Left colon (tissue), 2 donors: ENCODE results near the gene DDR1. TPM values are rescaled to one million over a fixed set of nuclear protein-coding genes. Genes with fewer than 3 reads are reported as not detected.

Experiments
- ATAC-seq: fragments of 200-7000 bp; cut with Tn5 transposase; one replicate; pipeline ENCODE4 v1.9.1; 2020; ENCODE audit warnings: mild to moderate bottlenecking, moderate library complexity
- DNase-seq, 2 donors: peaks; one replicate each; pipeline ENCODE4 v3.0.0-alpha.2; 2020
- intact Hi-C, 2 donors: fragments of 100-400 bp; cut with DNase I in 1 of 2; cut with micrococcal nuclease in 1 of 2; formaldehyde crosslinking; loops; one replicate each; pipeline versions ENCODE4 v1.11.2 to v1.14.0; 2022; cut with DNase I, micrococcal nuclease
- total RNA-seq, 2 donors: library from RNA; stranded (reverse); fragmentation: NEBNext Ultra II Directional; extraction: Animal tissue kit (Norgen Biotek cat#: 25700); gene quantifications; one replicate each; pipeline ENCODE4 v1.2.1, GENCODE V29; 2021
- donor health status: DM: no; HTN: no; CAD: no.
- donor health status: DM: yes; HTN: yes; CAD: no.

The DDR1 gene
- total RNA-seq, 2 donors from 2014 or later: 297 to 333 TPM

- no peak for DNase-seq
- intact Hi-C loops: no loop called here
- no peak for ATAC-seq
Measured at GRCh38 chr6:30928677-30929076, 44.4 kb downstream of the DDR1 start.

DNA sequence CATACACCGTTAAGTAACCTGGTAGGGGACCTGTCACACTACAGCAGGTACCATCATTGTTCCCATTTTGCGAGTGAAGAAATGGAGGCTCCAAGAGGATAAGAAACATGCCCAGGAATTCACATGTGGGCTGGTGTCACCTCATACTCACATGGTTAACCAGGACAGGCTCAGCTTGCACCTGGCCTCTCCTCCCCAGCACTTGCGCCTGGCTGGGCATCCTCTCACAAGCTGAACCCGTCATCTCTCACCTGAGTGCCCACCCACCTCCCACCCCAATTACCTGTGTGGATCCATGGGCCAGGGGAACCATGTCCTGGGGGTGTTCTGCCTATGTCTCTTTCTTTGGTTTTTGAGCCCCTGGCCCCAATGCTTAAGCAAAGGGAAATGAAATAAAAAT lies 46.2 kb downstream of the DDR1 start:
- DNase-seq (no peak), ATAC-seq (no peak)
- intact Hi-C loops: no loop called here

DNA sequence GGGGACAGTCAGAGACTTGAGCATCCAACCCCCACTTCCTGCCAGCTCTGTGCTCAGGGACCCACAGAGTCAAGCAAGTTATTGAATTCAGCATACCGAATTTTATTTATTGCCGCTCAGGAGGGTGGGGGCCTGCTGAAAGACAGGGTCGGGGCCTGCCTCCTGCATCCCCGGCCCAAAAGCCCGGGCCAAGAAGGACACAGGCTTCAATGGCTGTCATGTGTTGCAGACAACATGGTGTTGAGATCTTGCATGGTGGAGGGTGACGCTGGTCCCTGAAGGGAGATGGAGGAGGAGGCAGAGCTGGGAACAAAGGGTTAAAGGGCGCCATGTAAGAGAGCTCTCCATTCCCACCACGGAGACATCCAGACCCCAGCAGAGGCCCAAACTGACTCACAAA lies 47.0 kb downstream of the DDR1 start:
- intact Hi-C loops: no loop called here
- no peak for ATAC-seq
- no peak for DNase-seq

GRCh38 chr6:30931969-30932645 lies 47.8 kb downstream of the DDR1 start, which contains the start of gene SFTA2:
TSS of gene SFTA2 (minus strand) at chr6:30932170. CDS start at chr6:30932096, 74 bp downstream.
- DNase-seq (no peak), ATAC-seq (no peak)
- intact Hi-C loops: no loop called here

DNA sequence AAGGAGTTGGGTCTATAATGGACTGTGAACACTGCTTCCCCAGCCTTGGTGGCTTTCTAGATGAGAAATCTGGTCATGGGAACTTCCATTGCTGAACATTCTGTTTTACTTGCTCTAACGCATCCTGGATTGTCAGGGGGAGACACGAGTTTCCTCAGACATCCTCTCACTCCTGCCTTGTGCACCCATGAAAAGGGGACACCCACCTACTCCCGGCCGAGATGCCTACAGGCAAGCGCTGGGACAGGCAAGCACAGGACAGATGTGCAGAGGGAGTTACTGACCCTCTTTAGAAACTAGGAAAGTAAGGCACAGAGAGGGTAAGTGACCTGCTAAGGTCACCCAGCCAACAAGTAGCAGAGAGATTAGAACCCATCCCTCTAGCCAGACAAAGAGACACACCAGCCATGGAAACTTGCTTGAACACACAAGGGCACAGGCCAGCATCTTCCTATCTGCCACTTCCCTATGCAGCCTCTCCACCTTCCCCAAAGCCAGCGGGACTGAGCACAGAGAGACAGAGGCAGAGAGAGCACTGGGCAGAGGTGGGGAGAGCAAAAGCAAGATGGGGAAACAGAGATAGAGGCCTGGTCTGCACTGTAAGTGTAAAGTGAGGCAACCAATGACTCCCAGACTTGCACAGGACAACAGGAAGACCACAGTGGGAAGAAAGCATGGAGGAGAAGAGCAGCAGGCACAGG lies 48.5 kb downstream of the DDR1 start:
- DNase-seq: no peak
- intact Hi-C loops: no loop called here

GRCh38 chr6:30935018-30935417 lies 50.7 kb downstream of the DDR1 start:
- intact Hi-C loops: no loop called here
- ATAC-seq (no peak), DNase-seq (no peak)

More for the DNA sequence above, 48.5 kb downstream of the DDR1 start:
- no peak for ATAC-seq

- ATAC-seq: no peak
- DNase-seq: no peak
- intact Hi-C loops: no loop called here
Measured at GRCh38 chr6:30937265-30937664, 52.9 kb downstream of the DDR1 start.

DNA sequence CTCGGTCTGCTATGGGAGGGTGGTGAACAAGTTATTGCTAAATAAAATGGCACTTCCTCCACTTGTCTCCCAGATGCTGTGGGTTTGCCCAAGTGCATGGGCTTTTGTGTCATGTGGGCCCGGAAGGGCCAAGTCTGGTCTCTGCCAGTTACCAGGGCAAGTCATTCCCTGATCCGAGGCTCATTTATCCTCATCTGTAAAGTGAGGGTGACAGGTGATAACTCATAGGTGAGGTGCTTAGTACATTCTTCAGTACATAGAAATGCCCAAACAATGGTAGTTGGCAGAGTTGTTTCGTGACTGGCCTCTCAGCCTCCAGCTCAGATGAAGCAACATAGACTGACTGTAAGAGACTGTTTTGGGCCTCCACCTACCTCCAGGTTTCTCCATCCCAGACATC lies 54.4 kb downstream of the DDR1 start:
- ATAC-seq: no peak
- no peak for DNase-seq

DNA sequence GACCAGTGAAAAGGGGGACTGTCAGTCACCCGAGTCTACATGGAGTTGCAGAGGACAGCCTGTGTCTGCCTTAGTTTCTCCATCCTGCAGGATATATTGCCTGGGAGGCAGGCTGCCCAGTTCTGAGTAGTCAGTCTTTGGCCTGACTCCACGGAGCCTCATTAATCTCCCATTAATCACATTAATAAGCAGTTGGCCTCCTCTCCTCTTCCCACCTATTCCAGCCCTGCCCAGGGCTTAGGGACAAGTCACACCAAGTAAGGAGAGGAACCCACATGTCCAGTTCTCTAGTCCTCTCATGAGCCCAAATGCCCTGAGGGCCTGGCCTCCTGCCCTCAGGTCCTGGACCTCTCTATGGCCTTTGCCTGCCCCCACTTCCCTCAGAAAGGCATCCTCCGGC lies 55.2 kb downstream of the DDR1 start:
- DNase-seq: no peak
- intact Hi-C loops: no loop called here
- no peak for ATAC-seq

More for the DNA sequence above, 54.4 kb downstream of the DDR1 start:
- intact Hi-C loops: no loop called here

DNA sequence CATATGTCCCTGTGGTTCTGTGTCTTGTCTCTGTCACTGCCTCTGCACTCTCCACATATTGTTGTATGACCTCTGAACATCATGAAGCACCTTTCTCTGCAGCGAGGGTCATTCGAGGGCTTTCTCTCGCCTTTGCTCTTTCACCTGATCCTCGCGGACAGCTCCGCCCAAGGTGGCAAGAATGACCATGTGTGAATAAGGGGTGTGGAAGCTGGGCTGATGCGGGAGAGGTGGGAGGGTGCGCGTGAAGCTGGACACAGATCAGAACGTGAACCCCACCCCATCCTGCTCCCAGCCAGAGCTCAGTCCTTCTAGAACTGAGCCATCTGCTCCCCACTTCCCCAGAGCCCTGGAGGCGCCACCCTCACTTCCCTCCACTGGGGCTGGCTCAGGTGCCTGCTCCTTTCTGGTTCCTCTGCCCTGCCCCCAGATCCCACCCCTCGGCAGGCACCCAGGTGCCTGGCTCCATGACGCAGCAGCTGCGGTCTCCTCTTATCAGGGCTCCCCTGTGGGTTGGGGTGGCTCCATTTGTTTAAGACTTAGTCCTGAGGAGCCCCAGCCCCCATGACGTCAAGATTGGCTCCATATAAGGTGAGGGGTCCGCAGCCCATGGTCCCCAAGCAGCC lies 56.2 kb downstream of the DDR1 start, which contains the start of gene MUCL3:
TSS of gene MUCL3 (plus strand) at position 613 of the 626 bp plus-strand sequence. CDS start 27 bp downstream, outside the sequence.
- ATAC-seq: peak; percentile 80
- DNase-seq: no peak
- intact Hi-C loops: loop anchor here in 1 of 2 donors (10.0 kb wide), 1 partner anchor 124 kb away; no protein-coding TSS in a partner anchor

GRCh38 chr6:30942338-30943060 lies 58.2 kb downstream of the DDR1 start:
- ATAC-seq: peak; percentile 87
- DNase-seq: peak; percentile 69 to 75
- intact Hi-C loops: loop anchor here in 1 of 2 donors (10.0 kb wide), 1 partner anchor 122 kb away; no protein-coding TSS in a partner anchor

GRCh38 chr6:30944051-30944450 lies 59.7 kb downstream of the DDR1 start:
- no peak for DNase-seq
- intact Hi-C loops: loop anchor here in 1 of 2 donors (10.0 kb wide), 1 partner anchor 121 kb away; no protein-coding TSS in a partner anchor
- no peak for ATAC-seq

GRCh38 chr6:30945281-30945680 lies 61.0 kb downstream of the DDR1 start:
- no peak for ATAC-seq
- intact Hi-C loops: loop anchor here in 1 of 2 donors (10.0 kb wide), 1 partner anchor 120 kb away; no protein-coding TSS in a partner anchor
- DNase-seq: no peak

GRCh38 chr6:30947231-30947630 lies 62.9 kb downstream of the DDR1 start:
- ATAC-seq (no peak), DNase-seq (no peak)
- intact Hi-C loops: loop anchor here in 1 of 2 donors (10.0 kb wide), 1 partner anchor 118 kb away; no protein-coding TSS in a partner anchor

DNA sequence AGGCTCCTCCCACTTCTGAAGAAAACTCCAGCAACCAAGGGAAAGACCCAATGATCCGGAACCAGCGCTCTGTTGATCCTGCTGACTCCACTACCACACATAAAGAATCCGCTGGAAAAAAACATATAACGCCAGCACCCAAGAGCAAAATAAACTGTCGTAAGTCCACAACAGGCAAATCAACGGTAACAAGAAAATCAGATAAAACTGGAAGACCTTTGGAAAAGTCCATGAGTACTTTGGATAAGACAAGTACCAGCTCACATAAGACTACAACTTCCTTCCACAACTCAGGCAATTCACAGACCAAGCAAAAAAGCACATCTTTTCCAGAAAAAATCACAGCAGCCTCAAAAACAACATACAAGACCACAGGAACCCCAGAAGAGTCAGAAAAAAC lies 64.5 kb downstream of the DDR1 start:
- intact Hi-C loops: loop anchor here in 1 of 2 donors (10.0 kb wide), 1 partner anchor 116 kb away; no protein-coding TSS in a partner anchor
- DNase-seq (no peak), ATAC-seq (no peak)
